ENCODE data around the gene FCHO2. TPM values are rescaled to one million over a fixed set of nuclear protein-coding genes. Genes with fewer than 3 reads are reported as not detected.
"Not testable (repeated sequence)": the region's sequence is repeated elsewhere in the genome, so short reads cannot be mapped to it uniquely, and the experiment has no call there.

FCHO2 gene, protein sequence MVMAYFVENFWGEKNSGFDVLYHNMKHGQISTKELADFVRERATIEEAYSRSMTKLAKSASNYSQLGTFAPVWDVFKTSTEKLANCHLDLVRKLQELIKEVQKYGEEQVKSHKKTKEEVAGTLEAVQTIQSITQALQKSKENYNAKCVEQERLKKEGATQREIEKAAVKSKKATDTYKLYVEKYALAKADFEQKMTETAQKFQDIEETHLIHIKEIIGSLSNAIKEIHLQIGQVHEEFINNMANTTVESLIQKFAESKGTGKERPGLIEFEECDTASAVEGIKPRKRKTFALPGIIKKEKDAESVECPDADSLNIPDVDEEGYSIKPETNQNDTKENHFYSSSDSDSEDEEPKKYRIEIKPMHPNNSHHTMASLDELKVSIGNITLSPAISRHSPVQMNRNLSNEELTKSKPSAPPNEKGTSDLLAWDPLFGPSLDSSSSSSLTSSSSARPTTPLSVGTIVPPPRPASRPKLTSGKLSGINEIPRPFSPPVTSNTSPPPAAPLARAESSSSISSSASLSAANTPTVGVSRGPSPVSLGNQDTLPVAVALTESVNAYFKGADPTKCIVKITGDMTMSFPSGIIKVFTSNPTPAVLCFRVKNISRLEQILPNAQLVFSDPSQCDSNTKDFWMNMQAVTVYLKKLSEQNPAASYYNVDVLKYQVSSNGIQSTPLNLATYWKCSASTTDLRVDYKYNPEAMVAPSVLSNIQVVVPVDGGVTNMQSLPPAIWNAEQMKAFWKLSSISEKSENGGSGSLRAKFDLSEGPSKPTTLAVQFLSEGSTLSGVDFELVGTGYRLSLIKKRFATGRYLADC
- polyA plus RNA-seq (ENCODE audit: insufficient read length in 10 of 10): 10 to 100 TPM; 14.3 to 24.2 (median 19.1) TPM
- long read RNA-seq, donor 1, partial matches to known transcripts: 5 of 6 reads
- long read RNA-seq, donor 1, other reads (novel, unspliced or antisense): 0 of 6 reads
- long read RNA-seq, donor 2: 0 reads
- long read RNA-seq, donor 3: 0 reads
- long read RNA-seq, donor 4: 0 reads
- long read RNA-seq, donor 5: 0 reads
- long read RNA-seq, donor 6: 0 reads
- long read RNA-seq, donor 7: 0 reads
- long read RNA-seq, donor 8: 0 reads
- long read RNA-seq, donor 9: 0 reads

DNA sequence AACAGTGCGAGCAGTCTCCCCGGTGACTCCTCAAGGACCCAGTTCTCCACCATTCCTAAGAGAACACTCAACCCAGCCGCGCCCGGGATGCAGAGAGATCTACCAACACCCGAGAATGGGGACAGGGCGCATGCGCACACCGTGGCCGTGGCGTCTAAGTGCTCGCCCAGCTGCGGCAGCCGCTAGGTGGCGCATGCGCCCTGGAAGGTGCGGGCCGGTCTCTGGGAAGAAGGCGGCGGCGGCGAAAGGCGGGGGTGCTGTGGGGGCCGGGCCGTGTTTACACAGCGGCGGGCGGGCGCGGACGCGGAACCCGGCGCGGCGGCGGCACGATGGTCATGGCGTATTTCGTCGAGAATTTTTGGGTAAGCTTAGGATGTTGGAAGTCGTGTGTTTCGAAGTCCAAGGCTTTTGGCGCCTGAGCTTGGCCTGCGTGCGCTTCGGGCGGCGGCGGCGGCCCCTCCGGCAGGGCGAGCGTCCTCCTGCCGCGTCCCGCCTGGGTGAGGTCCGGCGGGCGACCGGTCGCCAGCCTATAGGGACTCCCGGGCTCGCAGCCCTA, at the start of gene FCHO2:
Gene FCHO2 (plus strand): TSS at position 274 of the 556 bp plus-strand sequence. CDS start 56 bp downstream, at position 330.
- DNase-seq: peak; percentile 97 to 99 (median 99)

- DNase-seq: no peak
These were observed 49.0 kb upstream of the FCHO2 start for GRCh38 chr5:72906806-72907205.

DNA sequence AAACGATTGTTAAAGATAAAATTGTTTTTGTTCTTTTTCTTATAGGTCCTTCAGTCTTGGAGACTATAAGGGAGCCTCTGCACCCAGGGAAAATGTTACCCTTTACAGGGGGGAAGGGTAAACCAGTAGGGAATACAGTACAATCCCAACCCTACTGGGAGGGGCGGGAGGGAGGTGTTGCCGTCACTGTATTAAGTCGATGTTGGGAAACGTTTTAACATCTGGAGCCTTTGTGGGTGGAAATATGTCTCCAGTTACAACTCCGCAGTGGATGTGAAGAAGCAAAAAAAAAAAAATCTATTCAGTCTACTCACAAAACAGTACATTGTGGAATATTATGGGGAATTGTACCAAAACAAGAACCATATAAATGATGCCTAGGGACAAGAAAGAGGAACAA, 47.2 kb upstream of the FCHO2 start:
- DNase-seq: peak in 2 of 3 donors; percentile 17 to 47

GRCh38 chr5:72917371-72917776, 38.5 kb upstream of the FCHO2 start:
- DNase-seq: no peak

DNA sequence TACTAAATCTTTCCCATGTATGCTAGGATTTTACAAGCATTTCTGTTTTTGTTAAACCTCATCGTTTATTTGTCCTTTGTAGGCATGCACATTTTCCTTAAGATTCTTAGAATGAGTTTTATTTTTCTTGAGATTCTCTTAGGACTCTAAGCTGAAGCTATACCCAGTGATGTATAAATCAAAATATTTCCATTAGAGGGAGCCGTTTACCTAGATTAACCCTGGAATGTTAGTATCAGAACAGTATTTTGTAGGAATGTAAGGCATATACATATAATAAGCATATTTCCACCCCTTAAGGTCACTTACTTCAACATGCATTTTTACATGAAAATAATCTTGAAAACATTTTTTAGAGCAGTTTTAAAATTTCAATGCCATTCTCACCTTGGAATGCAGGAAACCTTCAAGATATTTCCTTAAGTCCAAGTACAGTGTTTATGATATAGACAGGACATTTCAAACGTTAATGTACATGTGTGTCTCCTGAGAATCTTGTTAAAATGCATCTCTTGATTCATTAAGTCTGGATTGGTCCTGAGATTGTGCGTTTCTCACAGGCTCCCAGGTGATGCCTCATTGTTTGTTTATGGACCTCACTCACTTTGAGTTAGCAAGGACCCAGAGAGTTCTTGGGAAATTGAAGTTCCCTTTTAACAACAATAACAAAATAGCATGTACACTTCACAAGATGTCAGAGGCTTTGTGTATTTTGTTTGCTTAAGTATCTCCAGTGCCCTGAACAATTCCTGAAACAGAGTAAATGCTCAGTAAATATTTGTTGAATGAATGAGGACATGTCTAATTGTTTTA, 34.9 kb upstream of the FCHO2 start:
- DNase-seq: peak in 2 of 3 donors; percentile 21 to 30

- DNase-seq: no peak
These were observed 34.0 kb upstream of the FCHO2 start for GRCh38 chr5:72921886-72922285.

GRCh38 chr5:72922422-72922821, 33.4 kb upstream of the FCHO2 start:
- no peak for DNase-seq

- DNase-seq: no peak
These were observed 30.4 kb upstream of the FCHO2 start for GRCh38 chr5:72925336-72926010.

DNA sequence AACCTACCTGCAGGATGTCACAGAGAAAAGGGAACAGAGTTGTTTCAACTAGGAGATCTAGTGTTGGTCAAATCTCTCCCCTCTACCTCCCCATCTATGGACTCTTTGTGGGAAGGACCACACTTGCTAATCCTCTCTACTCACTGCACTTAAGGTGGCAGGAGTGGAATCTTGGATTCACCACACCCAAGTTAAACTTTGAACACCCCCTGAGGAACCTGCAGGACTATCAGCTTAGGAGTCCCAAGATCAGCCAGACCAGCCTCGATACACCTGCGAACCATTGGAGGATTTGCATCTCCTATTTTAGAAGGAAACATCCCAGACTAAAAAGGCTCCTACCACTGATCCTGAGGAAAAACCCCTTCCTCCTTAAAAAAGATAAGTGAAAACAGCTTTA, 23.2 kb upstream of the FCHO2 start:
- not testable (repeated sequence) for DNase-seq

DNA sequence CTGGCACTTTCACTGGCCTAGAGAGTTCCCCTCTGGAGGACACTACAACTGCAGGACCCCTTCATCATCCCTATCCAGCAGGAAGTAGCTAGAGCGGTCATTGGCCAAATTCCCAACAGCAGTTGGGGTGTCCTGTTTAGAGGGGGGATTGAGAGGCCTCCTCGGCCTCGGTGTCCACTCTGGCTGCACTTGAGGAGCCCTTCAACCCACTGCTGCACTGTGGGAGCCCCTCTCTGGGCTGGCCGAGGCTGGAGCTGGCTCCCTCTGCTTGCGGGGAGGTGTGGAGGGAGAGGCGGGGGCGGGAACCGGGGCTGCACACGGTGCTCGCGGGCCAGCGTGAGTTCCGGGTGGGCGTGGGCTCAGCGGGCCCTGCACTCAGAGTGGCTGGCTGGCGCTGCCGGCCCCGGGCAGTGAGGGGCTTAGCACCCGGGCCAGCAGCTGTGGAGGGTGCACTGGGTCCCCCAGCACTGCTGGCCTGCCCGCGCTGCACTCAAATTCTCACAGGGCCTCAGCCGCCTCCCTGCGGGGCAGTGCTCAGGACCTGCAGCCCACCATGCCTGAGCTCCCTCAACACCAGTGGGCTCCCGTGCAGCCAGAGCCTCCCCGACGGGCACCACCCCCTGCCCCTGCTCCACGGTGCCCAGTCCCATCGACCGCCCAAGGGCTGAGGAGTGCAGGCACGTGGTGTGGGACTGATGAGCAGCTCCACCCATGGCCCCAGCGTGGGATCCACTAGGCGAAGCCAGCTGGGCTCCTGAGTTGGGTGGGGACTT, 20.7 kb upstream of the FCHO2 start:
- not testable (repeated sequence) for DNase-seq

- DNase-seq: no peak
These were observed 18.9 kb upstream of the FCHO2 start for GRCh38 chr5:72936893-72937292.

DNA sequence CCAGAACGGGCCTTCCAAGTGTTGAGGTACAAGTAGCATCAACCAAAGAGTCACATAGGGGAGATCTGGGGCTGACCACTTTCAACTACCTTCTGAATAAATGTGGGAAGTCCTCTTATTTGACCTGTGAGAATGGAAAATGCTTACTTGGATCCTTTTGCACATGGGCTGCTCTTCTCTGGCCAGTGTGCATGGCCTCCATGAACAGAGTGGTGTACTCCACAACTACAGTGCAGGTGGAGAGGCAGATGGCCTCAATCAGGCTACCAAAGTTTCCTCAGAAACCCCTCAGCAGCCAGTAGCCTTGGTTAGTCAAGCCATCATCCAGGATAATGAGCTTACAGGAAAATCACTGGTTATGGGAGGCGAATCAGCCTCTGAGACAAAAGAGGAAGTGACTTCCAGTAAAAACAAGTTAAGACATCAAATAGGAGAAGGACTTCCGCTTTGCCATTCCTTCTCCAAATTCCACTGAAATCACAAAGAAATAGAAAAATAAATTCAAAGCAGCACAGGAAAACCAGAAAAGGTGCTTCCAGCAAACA, 18.3 kb upstream of the FCHO2 start:
- DNase-seq: peak in 1 of 3 donors; percentile 16

DNA sequence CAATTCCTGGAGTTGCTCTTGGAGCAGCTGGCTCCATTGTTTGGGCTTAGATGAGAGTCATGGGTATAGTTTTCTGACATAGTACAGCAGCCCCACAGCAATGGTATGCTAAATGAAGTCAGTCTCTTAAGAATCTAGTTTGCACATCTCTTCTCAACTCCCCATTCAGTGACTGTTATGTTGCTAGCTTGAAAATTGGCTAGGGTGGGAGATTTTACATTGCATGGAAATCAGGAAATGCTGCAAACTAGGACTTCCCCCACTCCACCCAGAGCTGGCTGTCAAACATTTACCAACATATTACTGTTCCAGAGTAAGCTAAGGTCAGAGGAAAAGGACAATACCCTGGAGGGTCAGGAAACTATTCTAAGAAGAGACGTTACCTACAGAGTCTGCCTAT, 17.6 kb upstream of the FCHO2 start:
- peak in 1 of 3 donors; percentile 14 for DNase-seq

DNA sequence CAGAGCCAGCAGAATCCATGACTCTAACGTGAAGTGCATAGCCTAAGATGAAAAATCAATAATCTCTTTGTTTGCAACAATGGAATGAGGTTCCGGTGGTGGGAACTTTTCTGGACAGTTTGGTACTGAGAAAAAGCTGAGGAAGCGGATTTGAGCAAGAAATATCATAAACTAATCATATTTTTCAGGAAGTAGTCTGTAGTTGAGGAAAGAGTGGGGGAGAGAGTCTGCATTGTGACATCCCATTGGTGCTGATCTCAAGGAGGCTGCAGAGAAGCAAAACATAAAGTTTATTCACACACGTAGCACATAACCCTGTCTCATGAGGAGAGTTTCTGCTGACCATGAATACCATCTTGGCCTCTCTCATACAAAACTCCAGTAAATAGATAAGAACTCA, 15.8 kb upstream of the FCHO2 start:
- no peak for DNase-seq

DNA sequence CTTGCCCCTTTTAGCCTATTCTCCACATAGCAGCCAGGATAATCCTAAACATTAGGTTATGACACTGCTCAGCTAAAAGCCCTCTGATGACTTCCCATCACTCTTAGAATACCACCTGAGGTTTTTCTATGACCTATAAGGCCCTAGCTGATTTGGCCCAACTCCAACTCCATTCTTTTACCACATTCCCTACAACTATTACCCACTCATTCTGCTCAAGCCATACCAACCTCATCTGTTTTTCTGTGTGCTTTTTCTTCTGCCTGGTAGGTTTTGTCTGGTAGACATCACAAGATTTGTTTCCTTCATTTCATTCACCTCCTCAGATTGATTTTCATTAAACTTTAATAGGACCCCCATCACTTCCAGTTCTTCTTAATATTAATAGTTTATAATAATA, 12.5 kb upstream of the FCHO2 start:
- no peak for DNase-seq

- no peak for DNase-seq
These were observed 8.3 kb upstream of the FCHO2 start for GRCh38 chr5:72947498-72947897.

DNA sequence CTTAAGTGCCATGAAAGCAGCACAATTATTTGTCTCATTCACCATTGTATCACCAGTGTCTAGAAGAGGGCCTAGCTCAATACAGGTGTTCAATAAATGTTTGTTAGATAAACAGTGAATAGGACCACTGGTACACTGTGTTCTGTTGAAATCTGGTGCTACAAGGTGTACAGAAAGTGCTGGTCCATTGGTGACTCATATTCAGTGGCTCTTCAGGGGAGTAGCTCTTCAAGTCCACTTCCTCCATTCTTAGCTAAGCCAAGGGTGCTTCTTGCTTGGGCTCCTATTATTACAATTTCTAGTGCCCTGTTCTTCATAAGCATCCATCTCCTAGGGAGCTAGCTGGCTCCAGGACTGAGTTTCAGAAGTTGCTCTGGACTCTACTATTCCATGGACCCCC, 6.4 kb upstream of the FCHO2 start:
- DNase-seq: no peak

DNA sequence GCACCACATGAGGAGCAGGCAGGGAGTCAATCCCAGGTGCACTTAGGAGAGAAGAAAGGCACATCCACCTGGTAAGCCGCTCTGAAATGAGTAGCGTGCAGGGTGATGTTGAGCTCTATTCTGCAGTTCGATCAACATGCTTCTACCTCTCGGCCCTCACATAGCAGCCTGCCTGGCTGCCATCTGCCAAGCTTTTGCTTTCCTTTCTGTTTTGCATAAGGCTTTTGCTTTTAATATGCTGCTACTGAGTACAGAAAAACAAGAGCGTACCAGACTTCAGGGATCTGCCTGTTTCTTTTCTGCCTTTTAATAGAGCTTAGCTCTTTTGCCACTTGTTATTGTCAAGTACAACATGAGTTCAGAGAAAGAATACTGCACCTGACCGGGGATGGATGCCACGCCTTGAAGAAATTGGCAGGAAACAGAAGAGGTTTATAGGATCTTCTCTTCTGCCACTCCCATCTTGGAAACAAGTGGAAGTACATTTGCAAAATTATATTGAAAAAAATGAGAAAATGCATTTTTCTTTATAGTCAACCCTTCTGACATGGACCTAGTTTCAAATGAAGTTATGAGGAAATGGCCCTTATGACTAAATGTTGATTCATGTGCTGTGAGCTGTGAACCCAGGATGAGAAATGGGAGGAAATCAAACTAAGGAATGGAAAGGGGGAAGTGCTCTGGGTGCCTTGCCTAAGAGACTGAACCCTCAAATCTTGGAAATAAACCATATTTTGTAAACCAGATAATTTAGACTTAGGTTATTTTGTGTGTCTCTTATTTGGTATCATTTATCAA, 4.0 kb upstream of the FCHO2 start:
- peak in 1 of 3 donors; percentile 51 for DNase-seq
